Breast epithelium (tissue), 3 donors: ENCODE results near the gene SOD3.

ENCODE experiments used
- POLR2A ChIP-seq: fragments of 450-650 bp; IDR thresholded peaks from one replicate; pipeline ENCODE4 v1.6.1; 2016; ENCODE audit warnings: antibody characterized with exemption, mild to moderate bottlenecking, moderate library complexity
- TF ChIP-seq, protein P1 (sequence below), 3 donors: fragments of 450-650 bp; IDR thresholded peaks; one replicate each; pipeline ENCODE4 v1.5.1; 2016 to 2017; ENCODE audit warnings: antibody characterized with exemption in 3 of 3, mild to moderate bottlenecking in 3 of 3, moderate library complexity in 3 of 3

DNA sequence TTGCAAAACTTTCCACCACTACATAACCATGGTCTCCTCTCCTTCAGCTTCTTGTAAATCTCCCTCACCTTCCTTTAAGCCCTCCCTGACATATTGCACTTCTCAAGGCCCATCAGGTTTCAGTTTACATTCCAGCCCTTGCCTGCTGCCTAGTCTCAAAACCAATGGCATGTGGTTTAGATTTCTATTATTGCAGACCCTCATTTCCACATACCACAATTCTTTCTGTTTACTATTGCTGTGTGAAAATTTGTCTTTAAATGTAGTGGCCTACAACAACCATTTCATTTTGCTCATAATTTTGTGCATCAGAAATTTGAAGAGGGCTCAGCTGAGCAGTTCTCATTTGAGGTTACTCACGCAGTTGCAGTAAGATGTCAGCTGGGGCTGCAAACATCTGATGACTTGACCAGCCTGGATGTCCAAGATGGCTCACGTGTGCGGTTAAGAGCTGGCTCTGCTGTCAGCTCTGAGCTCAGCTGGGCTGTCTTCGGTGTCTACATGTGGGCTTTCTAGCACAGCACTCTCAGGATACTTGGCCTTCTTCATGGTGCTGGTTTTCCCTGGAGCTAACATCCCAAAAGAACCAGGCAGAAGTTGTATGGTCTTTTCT lies 29.9 kb upstream of the SOD3 start:
- TF ChIP-seq, protein P1, sequence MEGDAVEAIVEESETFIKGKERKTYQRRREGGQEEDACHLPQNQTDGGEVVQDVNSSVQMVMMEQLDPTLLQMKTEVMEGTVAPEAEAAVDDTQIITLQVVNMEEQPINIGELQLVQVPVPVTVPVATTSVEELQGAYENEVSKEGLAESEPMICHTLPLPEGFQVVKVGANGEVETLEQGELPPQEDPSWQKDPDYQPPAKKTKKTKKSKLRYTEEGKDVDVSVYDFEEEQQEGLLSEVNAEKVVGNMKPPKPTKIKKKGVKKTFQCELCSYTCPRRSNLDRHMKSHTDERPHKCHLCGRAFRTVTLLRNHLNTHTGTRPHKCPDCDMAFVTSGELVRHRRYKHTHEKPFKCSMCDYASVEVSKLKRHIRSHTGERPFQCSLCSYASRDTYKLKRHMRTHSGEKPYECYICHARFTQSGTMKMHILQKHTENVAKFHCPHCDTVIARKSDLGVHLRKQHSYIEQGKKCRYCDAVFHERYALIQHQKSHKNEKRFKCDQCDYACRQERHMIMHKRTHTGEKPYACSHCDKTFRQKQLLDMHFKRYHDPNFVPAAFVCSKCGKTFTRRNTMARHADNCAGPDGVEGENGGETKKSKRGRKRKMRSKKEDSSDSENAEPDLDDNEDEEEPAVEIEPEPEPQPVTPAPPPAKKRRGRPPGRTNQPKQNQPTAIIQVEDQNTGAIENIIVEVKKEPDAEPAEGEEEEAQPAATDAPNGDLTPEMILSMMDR (IDR thresholded peaks at IDR 0.05) = no peak
- no peak for TF ChIP-seq POLR2A
